Adrenal gland (tissue), 12 donors: ENCODE results near the gene SNAPC4. TPM values are rescaled to one million over a fixed set of nuclear protein-coding genes. Genes with fewer than 3 reads are reported as not detected.

ENCODE experiments used
- DNase-seq, 7 donors: peaks; one replicate each; pipeline ENCODE4 v3.0.0-alpha.2; 2019 to 2020
- H3K27ac ChIP-seq, 5 donors: fragments of 200-600 bp; sonication (generic) in 4 of 5; 1 replicate in 3 of 5; 2 replicates in 2 of 5; pipeline versions ENCODE4 v1.5.1 to v1.8.0; 2016 to 2020; ENCODE audit warnings: mild to moderate bottlenecking in 1 of 5
- H3K27me3 ChIP-seq: fragments of 200-600 bp; 2 replicates; pipeline ENCODE4 v1.8.0; 2021
- H3K36me3 ChIP-seq, 2 donors: fragments of 200-600 bp; replicated peaks in 1 of 2; 1 replicate in 1 of 2; 2 replicates in 1 of 2; pipeline versions ENCODE4 v1.5.1 to v1.8.0; 2018 to 2022
- H3K4me1 ChIP-seq, 2 donors: fragments of 200-600 bp; replicated peaks in 1 of 2; 1 replicate in 1 of 2; 2 replicates in 1 of 2; pipeline versions ENCODE4 v1.5.1 to v1.8.0; 2018 to 2021
- H3K4me3 ChIP-seq, 4 donors: fragments of 200-600 bp; sonication (generic) in 3 of 4; one replicate each; pipeline ENCODE4 v1.5.1; 2016 to 2018
- H3K9me3 ChIP-seq, 3 donors: fragments of 200-600 bp; sonication (generic) in 1 of 3; replicated peaks in 1 of 3; 1 replicate in 2 of 3; 2 replicates in 1 of 3; pipeline versions ENCODE4 v1.5.1 to v1.8.0; 2016 to 2021
- CTCF ChIP-seq, 6 experiments: fragments of 450-650 bp in 4 of 6; fragments of 200-600 bp in 2 of 6; sonication (generic) in 1 of 6; IDR thresholded peaks; 1 replicate in 5 of 6; 2 replicates in 1 of 6; pipeline versions ENCODE4 v1.5.1 to v1.8.0; 2016 to 2021; ENCODE audit warnings: antibody characterized with exemption in 6 of 6, mild to moderate bottlenecking in 2 of 6, moderate library complexity in 1 of 6
- POLR2A ChIP-seq, 2 donors: fragments of 450-650 bp; IDR thresholded peaks; one replicate each; pipeline ENCODE4 v1.6.1; 2017; ENCODE audit warnings: antibody characterized with exemption in 2 of 2, mild to moderate bottlenecking in 2 of 2, moderate library complexity in 1 of 2
- WGBS, 4 donors: extraction: QIAGEN DNeasy Blood & Tissue Kit in 2 of 4; methylation state at CpG; one replicate each; pipeline versions ENCODE4 v1.1.5 to v1.1.7; 2013 to 2017; 5-methylcytosine and 5-hydroxymethylcytosine counted together
- intact Hi-C, 2 donors: fragments of 100-400 bp; cut with DNase I; formaldehyde crosslinking; loops; one replicate each; pipeline versions ENCODE4 v1.14.1 to v1.15.0; 2022 to 2023
- polyA plus RNA-seq, 3 donors: library from polyadenylated mRNA; stranded (reverse); fragments of 200-250 nt in 2 of 3; fragments of 350-450 nt in 1 of 3; fragmentation: Illumina TruSeq in 1 of 3; extraction: RNeasy Lipid Tissue Mini Kit (QIAGEN cat#74804) in 1 of 3; gene quantifications; one replicate each; pipeline ENCODE4 v1.2.3, GENCODE V29; 2013 to 2014
- total RNA-seq, 9 donors: library from RNA; depleted of rRNA in 4 of 9; stranded (reverse); fragments of >200 nt in 4 of 9; fragments of 120-200 nt in 1 of 9; fragmentation: NEBNext Ultra II Directional in 1 of 9; extraction: Animal tissue kit (Norgen Biotek cat#: 25700) in 1 of 9; gene quantifications; one replicate each; pipeline versions ENCODE4 v1.1.0 to v1.2.4, GENCODE V29; 2013 to 2023
- donor health status: healthy with polysubstance abuse.
- donor health status: Bipolar disorder and iron deficiency.
- donor health status: DM: yes; HTN: yes; CAD: no.
- donor health status: DM: no; HTN: no; CAD: no.
- donor health status: DM: no; HTN: no; CAD: no.
- donor health status: DM: yes; HTN: yes; CAD: no.

SNAPC4 gene
- total and polyA plus RNA-seq, 12 donors = 2.4 to 20.1 (median 5.6) TPM

GRCh38 chr9:136364942-136365774, 34.8 kb downstream of the SNAPC4 start:
- Histone ChIP-seq H3K27ac (no peak overlapping the region), H3K4me3 (no peak overlapping the region), H3K27me3 (no peaks in the 10 kb centered on the region), H3K36me3 (no peaks in the 10 kb centered on the region), H3K4me1 (peaks cover 0 to 8% of the 10 kb centered on the region in 2 donors), H3K9me3 (no peaks in the 10 kb centered on the region)
- intact Hi-C loops = no loop called here
- 71 to 77% (median 75%) methylated on average over 15 to 31 of the region's 31 CpGs for WGBS, 4 donors
- TF ChIP-seq POLR2A (IDR thresholded peaks at IDR 0.05) (no peak), CTCF (IDR thresholded peaks at IDR 0.05) (no peak)
- DNase-seq = no peak

DNA sequence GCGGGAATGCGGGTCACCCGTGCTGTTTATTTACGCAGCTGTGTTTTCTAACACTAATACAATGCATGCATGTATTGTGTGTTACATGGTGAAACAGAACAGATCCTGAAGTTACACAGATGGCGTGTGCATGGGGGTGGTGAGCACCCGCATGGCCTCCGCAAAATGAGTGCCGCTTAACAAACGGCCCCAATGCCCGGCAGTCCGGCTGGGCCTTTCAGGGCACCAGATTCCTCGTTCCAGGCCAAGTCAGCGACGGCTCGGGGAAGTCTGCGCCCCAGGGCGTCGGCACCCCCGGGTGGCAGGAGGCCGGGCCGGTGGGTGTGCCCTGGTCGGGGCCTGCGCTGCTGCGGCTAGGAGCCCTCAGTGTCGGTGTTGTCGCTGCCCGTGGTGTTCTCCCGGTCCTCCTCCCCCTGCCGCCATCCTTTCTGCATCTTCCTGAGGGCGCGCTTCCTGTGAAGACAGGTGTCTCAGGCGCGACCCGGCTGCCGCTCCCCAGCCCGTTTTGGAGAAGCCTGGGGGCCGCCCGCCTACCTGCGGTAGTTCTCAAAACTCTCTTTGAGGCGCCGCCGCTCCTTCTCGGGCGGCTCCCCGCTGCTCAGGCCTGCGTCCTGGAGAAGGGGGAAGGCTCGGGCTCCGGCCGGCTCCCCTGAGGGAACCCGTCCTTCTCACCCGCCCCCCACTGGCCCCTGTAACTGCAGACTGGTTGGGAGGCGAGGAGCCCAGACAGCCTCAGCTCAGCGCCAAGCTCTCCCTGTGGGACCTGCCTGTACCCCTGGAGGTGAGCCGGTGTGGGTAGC, 35.8 kb downstream of the SNAPC4 start:
- 35 to 44% (median 40%) methylated on average over 25 to 54 of the region's 54 CpGs; no CpG with 5 or more reads in 1 of the 4 donors for WGBS, 4 donors
- H3K36me3 ChIP-seq = no peaks in the 10 kb centered on the region
- H3K9me3 ChIP-seq = no peaks in the 10 kb centered on the region
- no peak for TF ChIP-seq POLR2A (IDR thresholded peaks at IDR 0.05)
- TF ChIP-seq CTCF (IDR thresholded peaks at IDR 0.05) = peak in 3 of 6 experiments; percentile 8 to 44 (median 17)
- H3K27ac ChIP-seq = peak overlapping the region in 1 of 5 donors; percentile 85
- peaks cover 0 to 8% of the 10 kb centered on the region in 2 donors for H3K4me1 ChIP-seq
- intact Hi-C loops = no loop called here
- DNase-seq = no peak
- no peaks in the 10 kb centered on the region for H3K27me3 ChIP-seq
- H3K4me3 ChIP-seq = peak overlapping the region in 1 of 4 donors; percentile 73

- TF ChIP-seq POLR2A (IDR thresholded peaks at IDR 0.05) = peak; percentile 71 to 77
- peak; percentile 55 to 100 (median 91) for TF ChIP-seq CTCF (IDR thresholded peaks at IDR 0.05)
- 1% methylated on average over 96 to 97 of the region's 97 CpGs; no CpG with 5 or more reads in 2 of the 4 donors for WGBS, 4 donors
- Histone ChIP-seq H3K36me3 (no peaks in the 10 kb centered on the region), H3K9me3 (no peaks in the 10 kb centered on the region), H3K27me3 (no peaks in the 10 kb centered on the region), H3K4me1 (peaks cover 0 to 9% of the 10 kb centered on the region in 2 donors), H3K27ac (peak within 1 kb of the TSS; percentile 67 to 93 (median 75)), H3K4me3 (peak within 1 kb of the TSS in 3 of 4 donors; percentile 45 to 73 (median 62))
- intact Hi-C loops = no loop called here
- DNase-seq = peak; percentile 97 to 99 (median 98)
These were observed 36.6 kb downstream of the SNAPC4 start, which contains the start of gene DNLZ for GRCh38 chr9:136363106-136363948. Gene DNLZ (minus strand): TSS chr9:136363744. CDS start chr9:136363714, 30 bp downstream.
